ENCODE measurements around the gene ADAMTS12.

- TF ChIP-seq CTCF (conservative IDR thresholded peaks at IDR 0.05 in 1 of 2, IDR thresholded peaks at IDR 0.05 in 1 of 2; ENCODE audit: extremely low read depth in 1 of 2, insufficient read depth in 1 of 2, low read depth in 1 of 2, low read length in 2 of 2): no peak
- TF ChIP-seq EZH2 (IDR thresholded peaks at IDR 0.05; ENCODE audit: borderline replicate concordance, low read length): no peak
Measured at GRCh38 chr5:33479311-33479710, 412.5 kb downstream of the ADAMTS12 start.
